Brain microvascular endothelial cell (primary cell): Measurements from ENCODE around the gene TCHHL1.

Experiments used
- DNase-seq: peaks from one replicate; pipeline ENCODE4 v3.0.0-alpha.2; 2020
- H3K27ac ChIP-seq: fragments of 250-450 bp; sonication (Bioruptor Pico); 2 replicates; pipeline ENCODE4 v1.5.1; 2020; ENCODE audit warnings: mild to moderate bottlenecking, moderate library complexity
- H3K27me3 ChIP-seq: fragments of 250-450 bp; sonication (Bioruptor Pico); replicated peaks from 2 replicates; pipeline ENCODE4 v1.5.1; 2020; ENCODE audit warnings: mild to moderate bottlenecking
- H3K36me3 ChIP-seq: fragments of 250-450 bp; sonication (Bioruptor Pico); replicated peaks from 2 replicates; pipeline ENCODE4 v1.5.1; 2020; ENCODE audit warnings: mild to moderate bottlenecking
- H3K4me3 ChIP-seq: 2 replicates; pipeline ENCODE4 v1.5.1; 2011; ENCODE audit warnings: low read depth, mild to moderate bottlenecking, control low read depth, low read length, moderate library complexity
- in situ Hi-C: cut with HindIII; loops from 2 replicates; pipeline ENCODE4 v1.10.0; 2017; ENCODE audit warnings: low sequenced_read_pairs, low pct_ligation_motif_present
- TF ChIP-seq, protein P1 (sequence below): IDR thresholded peaks from 2 replicates; pipeline ENCODE4 v1.5.1; 2011; ENCODE audit warnings: low read depth, mild to moderate bottlenecking, moderate library complexity, low read length, control low read depth, inconsistent platforms; ENCODE audit errors: missing control alignments

TCHHL1 gene

DNA sequence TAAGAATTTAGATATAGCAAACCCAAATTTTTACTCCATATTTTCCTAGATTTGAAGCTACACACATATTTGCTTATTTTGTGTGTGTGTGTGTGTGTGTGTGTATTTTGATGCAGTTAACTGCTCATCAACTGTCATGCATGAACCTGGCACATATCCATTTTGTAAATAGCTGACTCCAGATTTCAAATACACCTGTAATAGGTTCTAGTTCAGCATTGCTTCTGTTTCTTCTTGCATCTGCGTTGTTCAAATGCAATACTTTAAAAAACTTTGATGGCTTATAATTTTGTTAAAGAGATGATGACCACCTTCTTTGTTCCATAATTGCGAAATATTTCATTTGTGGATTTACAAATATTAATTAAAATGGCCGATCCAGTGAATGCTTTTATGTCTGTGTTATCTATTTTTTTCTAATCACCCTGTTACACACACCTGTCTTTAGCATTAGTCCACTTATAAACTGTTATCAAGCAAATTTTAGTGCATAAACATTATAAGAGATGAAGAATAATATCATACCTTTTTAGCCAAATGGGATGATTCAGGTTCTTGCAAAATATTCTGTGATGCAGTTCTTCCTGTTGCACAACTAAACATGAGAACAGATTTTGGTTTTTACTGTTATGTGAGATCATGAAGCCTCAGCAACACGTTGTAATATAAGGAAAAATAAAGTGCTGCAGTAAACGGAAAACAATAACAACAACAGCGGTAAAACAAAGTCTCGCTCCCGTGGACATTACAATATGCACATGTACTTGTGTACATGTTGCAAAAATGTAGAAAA lies 39.4 kb downstream of the TCHHL1 start:
- H3K36me3 ChIP-seq, result no peaks in the 10 kb centered on the region
- H3K27me3 ChIP-seq, result peaks cover 13% of the 10 kb centered on the region
- in situ Hi-C loops, result no loop called here
- no peak overlapping the region for H3K4me3 ChIP-seq
- TF ChIP-seq, protein P1, sequence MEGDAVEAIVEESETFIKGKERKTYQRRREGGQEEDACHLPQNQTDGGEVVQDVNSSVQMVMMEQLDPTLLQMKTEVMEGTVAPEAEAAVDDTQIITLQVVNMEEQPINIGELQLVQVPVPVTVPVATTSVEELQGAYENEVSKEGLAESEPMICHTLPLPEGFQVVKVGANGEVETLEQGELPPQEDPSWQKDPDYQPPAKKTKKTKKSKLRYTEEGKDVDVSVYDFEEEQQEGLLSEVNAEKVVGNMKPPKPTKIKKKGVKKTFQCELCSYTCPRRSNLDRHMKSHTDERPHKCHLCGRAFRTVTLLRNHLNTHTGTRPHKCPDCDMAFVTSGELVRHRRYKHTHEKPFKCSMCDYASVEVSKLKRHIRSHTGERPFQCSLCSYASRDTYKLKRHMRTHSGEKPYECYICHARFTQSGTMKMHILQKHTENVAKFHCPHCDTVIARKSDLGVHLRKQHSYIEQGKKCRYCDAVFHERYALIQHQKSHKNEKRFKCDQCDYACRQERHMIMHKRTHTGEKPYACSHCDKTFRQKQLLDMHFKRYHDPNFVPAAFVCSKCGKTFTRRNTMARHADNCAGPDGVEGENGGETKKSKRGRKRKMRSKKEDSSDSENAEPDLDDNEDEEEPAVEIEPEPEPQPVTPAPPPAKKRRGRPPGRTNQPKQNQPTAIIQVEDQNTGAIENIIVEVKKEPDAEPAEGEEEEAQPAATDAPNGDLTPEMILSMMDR, result no peak
- DNase-seq, result no peak
- peak overlapping the region; percentile 9 for H3K27ac ChIP-seq

DNA sequence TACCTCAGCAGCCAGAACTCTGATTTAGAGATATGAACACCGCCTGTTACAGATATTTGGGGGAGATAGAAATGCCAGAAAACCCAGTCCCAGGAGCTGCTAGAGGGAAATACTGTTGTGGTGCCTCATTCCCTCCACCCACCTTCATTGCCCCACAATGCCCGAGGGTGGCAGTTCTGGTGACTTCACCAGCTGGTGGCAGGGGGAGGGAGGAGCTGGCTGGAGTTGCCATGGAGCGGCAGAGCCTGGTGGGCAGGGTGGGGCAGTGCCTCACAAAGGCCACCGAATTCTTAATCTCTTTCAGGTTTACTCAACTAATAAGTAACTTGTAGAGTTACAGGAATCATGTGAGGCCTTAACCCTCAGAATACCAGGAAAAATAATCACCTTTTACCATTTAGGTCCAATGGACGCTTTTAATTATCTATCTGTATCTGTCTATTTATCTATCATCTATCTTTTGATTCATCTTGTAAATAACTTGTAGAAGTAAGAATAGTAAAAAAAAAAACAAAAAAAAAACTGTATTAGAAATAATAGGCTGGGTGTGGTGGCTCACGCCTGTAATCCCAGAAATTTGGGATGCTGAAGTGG lies 40.4 kb downstream of the TCHHL1 start:
- TF ChIP-seq, protein P1, result no peak
- Histone ChIP-seq H3K4me3 (peak overlapping the region; percentile 15), H3K36me3 (no peaks in the 10 kb centered on the region), H3K27ac (peak overlapping the region; percentile 96), H3K27me3 (peaks cover 7% of the 10 kb centered on the region)
- no peak for DNase-seq
- in situ Hi-C loops, result no loop called here

DNA sequence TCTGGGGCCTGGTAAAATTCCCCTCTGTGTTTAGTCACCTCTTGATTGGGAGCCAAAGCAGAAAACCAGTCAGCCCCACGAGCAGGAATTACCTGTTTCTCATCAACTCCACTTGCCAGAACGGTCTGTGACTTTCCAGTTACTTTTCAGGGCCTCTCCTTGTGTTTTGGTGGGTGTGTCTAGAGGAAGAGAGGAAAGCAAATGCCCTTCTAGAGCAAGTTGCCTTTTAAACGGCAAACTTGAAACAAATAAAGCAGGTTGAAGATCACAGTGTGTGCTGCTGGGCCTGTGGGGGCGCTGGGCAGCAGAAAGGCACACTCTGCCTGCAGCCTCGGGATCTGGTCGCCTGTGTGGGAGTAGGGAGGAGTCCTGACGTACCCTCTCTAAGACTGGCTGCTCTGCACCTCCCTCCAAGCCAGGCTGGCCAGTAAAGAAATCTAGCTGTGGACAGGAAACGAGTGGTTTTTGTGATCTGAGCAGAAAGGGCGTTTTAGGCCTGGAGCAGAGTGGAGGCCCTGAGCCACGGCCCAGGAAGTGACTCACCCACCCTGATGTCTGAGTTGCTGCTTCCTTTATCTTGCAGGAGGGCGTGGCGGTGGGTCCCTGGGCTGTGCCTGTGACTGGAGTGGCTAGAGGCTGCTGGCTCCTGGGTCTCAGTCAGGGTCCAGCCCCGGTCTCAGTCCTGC lies 41.0 kb downstream of the TCHHL1 start:
- Histone ChIP-seq H3K27me3 (peaks cover under 1% of the 10 kb centered on the region), H3K27ac (peak overlapping the region; percentile 96), H3K4me3 (peak overlapping the region; percentile 35), H3K36me3 (no peaks in the 10 kb centered on the region)
- in situ Hi-C loops, result no loop called here
- TF ChIP-seq, protein P1, result peak; percentile 82
- peak; percentile 99 for DNase-seq

DNA sequence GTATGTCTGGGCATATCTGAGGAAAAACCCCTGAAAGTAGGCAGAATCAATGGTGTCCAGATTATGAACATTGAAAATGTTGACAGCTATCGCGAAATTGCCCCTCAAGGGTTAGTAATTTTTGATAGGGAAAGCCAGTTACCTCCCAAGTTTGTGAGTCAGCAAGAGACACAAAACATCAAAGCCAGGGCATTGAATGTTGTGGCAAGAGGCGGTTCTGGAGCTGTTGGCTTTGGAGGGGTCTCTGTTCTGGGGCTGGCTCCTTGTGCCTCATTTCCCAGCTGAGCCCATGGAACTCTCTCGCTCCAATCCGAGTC lies 41.5 kb downstream of the TCHHL1 start:
- Histone ChIP-seq H3K4me3 (peak overlapping the region; percentile 35), H3K27me3 (no peaks in the 10 kb centered on the region), H3K36me3 (no peaks in the 10 kb centered on the region), H3K27ac (peak overlapping the region; percentile 96)
- in situ Hi-C loops, result no loop called here
- TF ChIP-seq, protein P1, result no peak
- no peak for DNase-seq

DNA sequence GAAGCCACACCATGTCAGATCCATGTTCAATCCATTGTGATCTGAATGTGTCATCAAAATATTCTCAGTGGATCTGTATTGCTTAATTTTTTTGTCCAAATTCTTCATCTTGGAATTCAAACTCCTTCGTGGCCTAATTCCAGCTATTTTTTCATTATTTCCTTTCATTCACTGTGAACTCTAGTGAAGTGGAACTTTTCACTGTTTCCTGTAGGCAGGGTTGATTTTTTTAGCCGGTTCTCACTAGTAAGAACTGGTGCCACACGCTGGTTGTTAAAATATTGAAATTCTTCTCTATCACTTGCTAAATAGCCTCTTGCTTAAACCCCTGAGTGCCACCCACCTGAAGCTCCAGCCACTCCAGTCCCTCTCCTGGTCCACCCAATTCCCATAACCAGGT lies 44.5 kb downstream of the TCHHL1 start:
- TF ChIP-seq, protein P1, result no peak
- H3K27ac ChIP-seq, result no peak overlapping the region

More for the DNA sequence above, 44.5 kb downstream of the TCHHL1 start:
- in situ Hi-C loops, result no loop called here
- DNase-seq, result no peak
- Histone ChIP-seq H3K27me3 (peaks cover 9% of the 10 kb centered on the region), H3K4me3 (no peak overlapping the region), H3K36me3 (no peaks in the 10 kb centered on the region)
